Measurements from ENCODE around the gene CSF3R.

CSF3R gene

DNA sequence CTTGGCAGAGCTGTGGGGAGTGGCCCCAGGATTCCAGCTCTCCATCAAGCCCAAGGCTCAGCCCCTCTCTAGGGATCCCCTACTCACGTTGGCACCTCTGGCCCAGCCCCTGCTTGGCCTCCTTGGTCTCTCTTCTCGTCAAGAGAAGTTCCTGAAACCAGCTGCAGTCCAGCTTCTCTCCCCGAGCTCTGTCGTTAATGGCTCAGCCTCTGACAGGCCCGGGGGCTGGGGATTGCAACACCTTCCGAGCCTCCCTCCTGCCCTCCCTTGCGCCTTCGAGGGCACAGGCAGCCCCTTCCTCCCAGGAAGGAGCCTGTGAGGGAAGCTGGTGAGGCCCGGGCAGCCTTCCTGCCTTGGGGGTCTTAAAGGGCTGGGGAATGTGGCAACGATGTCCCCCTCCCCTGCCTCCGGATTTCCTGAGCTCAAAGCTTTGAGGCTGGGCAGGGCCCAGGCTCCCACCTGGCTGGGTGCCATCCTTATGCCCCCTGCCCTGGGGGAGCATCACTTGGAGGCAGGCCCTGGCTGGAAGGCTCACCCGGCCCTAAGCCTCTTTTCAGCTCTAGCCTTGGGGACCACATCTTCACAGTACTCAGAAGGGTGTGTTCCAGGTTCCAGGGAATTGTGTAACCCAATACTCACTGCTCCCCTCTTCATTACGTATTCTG is at the start of gene CSF3R:
Gene CSF3R (minus strand): TSS at position 190 of the 665 bp plus-strand sequence. CDS start 3,417 bp downstream, outside the sequence.
- in situ Hi-C loops (cut with HindIII; ENCODE audit: low pct_unique_long_range_greater_than_20kb, low sequenced_read_pairs), result no loop called here
- no peak for DNase-seq (ENCODE audit: low read depth in 1 of 2, low spot score in 1 of 2)
- TF ChIP-seq JUND (IDR thresholded peaks at IDR 0.05; ENCODE audit: low read depth), result no peak

DNA sequence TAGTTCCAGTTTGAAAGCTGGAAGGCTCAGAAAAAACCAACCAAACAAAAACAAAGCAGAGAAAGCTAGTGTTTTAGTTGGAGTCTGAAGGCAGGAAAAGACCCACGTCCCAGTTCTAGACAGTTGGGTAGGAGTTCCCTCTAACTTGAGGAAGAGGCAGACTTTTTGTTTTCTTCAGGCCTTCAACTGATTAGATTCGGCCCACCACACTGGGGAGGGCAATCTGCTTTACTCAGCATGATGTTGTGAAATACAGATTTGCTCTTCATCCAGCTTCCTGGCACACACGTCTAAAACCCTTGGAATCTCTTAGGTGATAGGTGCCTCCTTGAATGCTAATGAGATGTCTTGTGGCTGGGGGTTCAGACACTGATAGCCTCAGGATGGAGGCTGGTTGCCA is 49.1 kb upstream of the CSF3R start:
- no peak for TF ChIP-seq JUND (IDR thresholded peaks at IDR 0.05; ENCODE audit: low read depth)
- DNase-seq (ENCODE audit: low read depth in 1 of 2, low spot score in 1 of 2), result no peak
- in situ Hi-C loops (cut with HindIII; ENCODE audit: low pct_unique_long_range_greater_than_20kb, low sequenced_read_pairs), result no loop called here

DNA sequence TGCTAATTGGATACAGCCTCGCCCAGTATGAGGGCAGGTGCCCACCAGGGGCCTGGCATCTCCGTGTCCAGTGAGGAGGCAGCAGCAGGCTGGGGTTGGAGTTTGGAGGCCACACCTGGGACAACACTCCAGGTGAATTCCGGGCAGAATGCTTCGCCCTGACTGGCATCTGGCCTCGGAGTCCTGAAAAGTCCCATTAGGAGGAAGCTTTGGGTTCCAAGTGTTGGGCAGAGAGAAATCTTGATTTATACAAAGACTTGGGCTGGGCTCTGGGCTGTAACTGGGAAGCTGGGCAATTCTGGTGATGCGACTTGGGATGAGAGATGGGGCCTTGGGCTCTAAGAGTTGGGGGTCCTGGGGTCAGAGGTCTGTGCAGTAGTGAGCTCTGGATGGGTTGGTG is 48.1 kb upstream of the CSF3R start:
- in situ Hi-C loops (cut with HindIII; ENCODE audit: low pct_unique_long_range_greater_than_20kb, low sequenced_read_pairs), result no loop called here
- DNase-seq (ENCODE audit: low read depth in 1 of 2, low spot score in 1 of 2), result no peak
- no peak for TF ChIP-seq JUND (IDR thresholded peaks at IDR 0.05; ENCODE audit: low read depth)

DNA sequence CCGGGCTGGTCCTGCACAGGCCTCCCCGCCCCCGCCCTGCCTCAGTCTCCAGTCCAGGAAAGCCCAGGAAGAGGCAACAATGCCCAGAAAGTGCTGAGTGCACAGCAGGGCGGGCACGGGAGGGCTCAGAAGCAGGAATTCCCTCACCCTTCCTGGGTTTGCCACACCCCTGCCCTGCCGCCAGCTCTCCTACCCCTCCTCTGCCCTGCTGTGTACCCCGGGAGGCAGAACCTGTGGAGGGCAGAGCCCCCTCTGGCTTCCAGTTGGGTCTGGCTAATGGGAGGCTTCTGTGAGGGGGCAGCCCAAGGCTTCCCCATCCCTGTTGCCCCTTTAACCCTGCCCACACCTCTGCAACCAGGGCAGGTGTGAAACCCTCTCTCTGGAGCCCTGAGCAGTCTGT is 47.5 kb upstream of the CSF3R start:
- in situ Hi-C loops (cut with HindIII; ENCODE audit: low pct_unique_long_range_greater_than_20kb, low sequenced_read_pairs), result no loop called here
- DNase-seq (ENCODE audit: low read depth in 1 of 2, low spot score in 1 of 2), result no peak

DNA sequence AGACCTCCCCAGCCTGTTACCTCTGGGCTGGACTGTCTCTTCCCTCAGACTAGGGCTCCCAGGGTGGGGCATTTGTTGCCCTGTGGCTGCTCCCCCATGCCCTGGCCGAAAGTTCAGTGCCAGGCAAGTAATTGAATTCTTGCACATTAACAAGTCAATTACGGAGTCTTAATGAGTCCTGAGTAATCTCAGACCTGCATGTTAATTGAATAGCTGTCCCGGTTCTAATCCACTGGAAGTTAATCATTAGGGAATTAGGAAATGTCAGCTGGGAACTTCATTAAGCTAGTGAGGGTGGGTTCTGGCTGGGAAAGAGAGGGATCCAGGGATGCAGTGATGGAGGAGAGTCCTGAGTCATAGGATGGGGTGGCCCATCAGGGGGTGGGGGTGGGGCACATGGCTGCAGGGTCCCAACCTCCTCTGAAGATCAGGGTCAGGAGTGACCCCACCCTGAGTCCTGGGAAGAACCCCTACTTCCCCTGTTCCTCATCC is 47.1 kb upstream of the CSF3R start:
- no peak for TF ChIP-seq JUND (IDR thresholded peaks at IDR 0.05; ENCODE audit: low read depth)
- no peak for DNase-seq (ENCODE audit: low read depth in 1 of 2, low spot score in 1 of 2)
- in situ Hi-C loops (cut with HindIII; ENCODE audit: low pct_unique_long_range_greater_than_20kb, low sequenced_read_pairs), result no loop called here

More for the DNA sequence above, 47.5 kb upstream of the CSF3R start:
- TF ChIP-seq JUND (IDR thresholded peaks at IDR 0.05; ENCODE audit: low read depth), result no peak

DNA sequence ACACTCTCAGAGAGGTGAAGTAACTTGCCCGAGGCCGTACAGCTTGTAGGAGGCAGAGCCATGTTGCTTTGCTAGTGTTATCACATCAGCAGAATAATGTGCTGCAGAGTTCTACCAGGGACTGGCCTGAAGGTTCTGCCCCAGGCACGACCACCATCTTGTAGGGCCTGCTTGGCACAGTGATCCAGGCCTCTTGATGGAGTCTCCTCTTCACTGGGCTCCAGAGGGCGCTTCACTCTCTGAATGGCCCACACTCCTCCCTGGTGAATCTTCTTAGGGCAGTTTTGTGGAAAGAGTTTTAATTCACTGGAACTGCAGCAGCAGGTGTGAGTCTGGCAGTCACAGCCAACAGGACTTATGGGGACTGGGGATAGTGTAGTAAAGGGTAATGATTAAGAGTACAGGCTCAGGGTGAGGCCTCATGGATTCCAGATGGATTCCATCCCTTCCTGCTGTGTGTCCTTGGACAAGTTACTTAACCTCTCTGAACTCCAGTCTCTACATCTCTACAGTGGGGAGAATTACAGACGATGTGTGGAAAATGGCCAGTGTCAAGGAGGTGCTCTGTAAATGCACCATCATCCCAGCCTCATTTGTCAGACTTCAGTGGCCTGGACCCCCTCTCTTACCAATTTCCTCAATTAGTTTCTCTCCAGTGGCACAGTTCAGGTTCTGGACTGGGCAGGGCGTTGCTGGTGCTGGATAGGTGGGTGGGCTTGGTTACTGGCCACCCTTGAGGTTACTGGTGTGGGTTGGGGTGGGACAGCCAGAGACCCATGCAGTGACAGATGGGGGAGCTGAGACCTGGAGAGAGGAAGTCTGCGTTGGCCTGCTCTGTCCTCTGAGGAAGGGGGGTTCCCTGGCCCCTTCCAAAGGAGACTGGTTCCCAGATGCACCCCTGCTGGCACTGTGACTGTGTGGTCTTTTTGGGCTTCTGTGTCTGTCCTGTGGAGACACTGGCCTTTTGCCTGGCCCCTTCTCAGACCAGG is 45.9 kb upstream of the CSF3R start:
- in situ Hi-C loops (cut with HindIII; ENCODE audit: low pct_unique_long_range_greater_than_20kb, low sequenced_read_pairs), result no loop called here
- peak in 1 of 2 experiments; percentile 39 for DNase-seq (ENCODE audit: low read depth in 1 of 2, low spot score in 1 of 2)
- TF ChIP-seq JUND (IDR thresholded peaks at IDR 0.05; ENCODE audit: low read depth), result no peak

DNA sequence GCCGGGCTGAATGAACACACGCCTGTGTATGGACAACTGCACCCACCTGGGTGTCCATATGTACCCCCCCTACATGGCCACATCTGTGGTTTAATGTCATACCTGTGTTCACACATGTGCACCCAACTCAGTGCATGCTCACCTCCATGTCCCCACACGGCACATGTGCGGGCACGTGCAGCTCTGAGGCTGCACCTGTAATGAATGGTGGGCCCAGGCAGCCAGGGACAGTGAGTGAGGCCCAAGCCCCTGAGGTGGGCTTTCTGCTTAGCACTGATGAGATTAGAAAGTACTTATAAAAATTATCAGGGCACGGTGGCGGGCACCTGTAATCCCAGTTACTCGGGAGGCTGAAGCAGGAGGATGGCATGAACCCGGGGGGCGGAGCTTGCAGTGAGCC is 42.5 kb upstream of the CSF3R start:
- in situ Hi-C loops (cut with HindIII; ENCODE audit: low pct_unique_long_range_greater_than_20kb, low sequenced_read_pairs), result no loop called here
- no peak for DNase-seq (ENCODE audit: low read depth in 1 of 2, low spot score in 1 of 2)
- no peak for TF ChIP-seq JUND (IDR thresholded peaks at IDR 0.05; ENCODE audit: low read depth)

DNA sequence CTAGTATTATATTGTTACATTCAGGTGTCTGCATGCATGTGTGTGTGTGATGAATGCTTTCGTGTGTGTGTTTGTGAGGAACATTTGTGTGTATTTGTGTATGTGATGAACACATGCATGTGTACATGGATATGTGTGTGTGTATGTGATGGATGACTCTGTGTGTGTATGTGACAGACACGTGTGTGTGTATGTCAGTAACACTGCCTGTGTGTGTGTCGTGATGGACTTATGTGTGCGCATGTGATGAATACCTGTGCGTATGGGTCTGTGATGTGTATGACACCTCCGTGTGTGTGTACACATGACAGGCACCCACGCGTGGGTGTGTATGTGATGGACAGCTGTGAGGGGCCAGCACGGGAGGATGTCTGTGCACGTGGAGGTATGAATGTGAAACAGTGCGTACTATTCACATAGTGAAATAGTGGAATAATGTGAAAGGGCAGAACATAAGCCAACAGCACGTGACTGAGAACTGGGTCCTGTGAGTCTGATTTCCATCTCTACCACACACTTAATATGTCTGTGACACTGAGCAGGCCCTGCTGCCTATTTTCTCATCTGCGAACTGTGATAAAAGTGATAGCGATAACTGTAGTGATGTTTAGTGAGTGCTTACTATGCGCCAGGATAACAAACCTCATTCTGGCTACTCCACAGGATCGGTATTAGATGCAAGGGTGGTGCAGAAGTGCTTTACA is 41.8 kb upstream of the CSF3R start:
- in situ Hi-C loops (cut with HindIII; ENCODE audit: low pct_unique_long_range_greater_than_20kb, low sequenced_read_pairs), result no loop called here
- TF ChIP-seq JUND (IDR thresholded peaks at IDR 0.05; ENCODE audit: low read depth), result no peak
- no peak for DNase-seq (ENCODE audit: low read depth in 1 of 2, low spot score in 1 of 2)

DNA sequence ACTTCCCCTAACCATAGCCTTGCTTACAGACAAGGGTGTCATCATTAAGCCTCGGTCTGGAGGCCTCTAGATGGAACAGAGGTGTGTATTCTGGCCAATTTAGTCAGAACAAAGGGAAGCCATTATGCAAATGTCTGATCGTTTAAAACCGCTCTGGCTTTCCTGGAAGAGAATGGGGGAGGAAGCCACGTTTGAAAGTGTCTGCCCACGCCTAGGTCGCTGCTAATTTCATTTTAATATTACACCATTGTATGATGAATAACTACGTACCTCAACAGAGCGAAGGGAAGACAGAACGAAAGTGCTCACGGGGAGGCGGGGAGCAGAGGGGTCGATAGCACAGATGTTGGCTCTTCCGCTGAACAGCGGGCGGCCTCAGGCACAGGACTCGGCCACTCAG is 41.1 kb upstream of the CSF3R start:
- DNase-seq (ENCODE audit: low read depth in 1 of 2, low spot score in 1 of 2), result no peak
- TF ChIP-seq JUND (IDR thresholded peaks at IDR 0.05; ENCODE audit: low read depth), result no peak
- in situ Hi-C loops (cut with HindIII; ENCODE audit: low pct_unique_long_range_greater_than_20kb, low sequenced_read_pairs), result no loop called here

DNA sequence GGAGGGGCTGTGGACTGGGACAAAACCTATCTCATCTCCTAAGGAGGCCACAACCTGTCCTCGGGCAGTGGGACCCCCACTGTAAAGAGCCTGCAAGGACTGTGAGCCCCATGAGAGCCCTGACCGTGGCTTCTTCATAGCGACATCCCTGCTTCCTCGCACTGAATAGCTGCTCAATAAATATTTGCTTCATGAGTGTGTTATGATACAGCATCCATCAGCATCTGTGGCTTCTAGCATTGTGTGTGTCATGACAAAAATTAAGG is 40.5 kb upstream of the CSF3R start:
- TF ChIP-seq JUND (IDR thresholded peaks at IDR 0.05; ENCODE audit: low read depth), result no peak
- DNase-seq (ENCODE audit: low read depth in 1 of 2, low spot score in 1 of 2), result no peak
- in situ Hi-C loops (cut with HindIII; ENCODE audit: low pct_unique_long_range_greater_than_20kb, low sequenced_read_pairs), result no loop called here

DNA sequence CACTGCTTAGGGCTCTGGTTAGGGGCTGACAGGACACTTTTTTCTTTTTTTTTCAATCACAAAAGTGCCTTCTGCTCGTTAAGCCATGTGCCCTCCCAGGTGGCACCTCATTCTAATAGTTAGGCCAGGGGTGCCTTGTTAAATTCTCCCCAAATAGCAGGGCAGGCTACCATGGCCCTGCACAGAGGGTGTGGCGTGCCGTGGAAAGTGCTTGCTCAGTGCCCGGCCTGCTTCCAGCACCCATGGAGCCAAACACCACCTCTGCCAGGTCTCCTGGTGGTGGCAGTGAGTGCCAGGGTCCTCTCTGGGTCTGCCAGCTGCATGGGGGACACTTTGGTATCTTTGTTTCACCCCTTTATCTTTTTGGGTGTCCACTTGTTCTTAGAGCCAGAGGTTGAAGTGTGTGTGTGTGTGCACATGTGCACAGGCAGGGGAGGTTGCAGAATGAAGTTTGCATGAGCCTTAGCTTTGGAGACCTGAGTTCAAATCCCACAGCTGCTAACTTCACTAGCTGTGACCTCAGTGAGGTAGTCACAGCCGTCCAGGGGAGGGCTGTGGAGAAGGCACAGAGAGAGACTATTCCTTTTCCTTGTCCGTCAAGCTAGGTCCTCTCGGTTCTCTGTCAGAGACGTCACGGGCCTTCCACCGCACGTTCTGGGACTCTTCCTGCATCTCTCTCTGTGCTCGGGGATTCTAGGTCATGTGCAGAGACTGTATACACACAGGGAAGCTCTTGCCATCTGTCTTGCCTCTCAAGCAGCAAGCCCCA is 39.9 kb upstream of the CSF3R start:
- no peak for DNase-seq (ENCODE audit: low read depth in 1 of 2, low spot score in 1 of 2)
- no peak for TF ChIP-seq JUND (IDR thresholded peaks at IDR 0.05; ENCODE audit: low read depth)
- in situ Hi-C loops (cut with HindIII; ENCODE audit: low pct_unique_long_range_greater_than_20kb, low sequenced_read_pairs), result no loop called here

DNA sequence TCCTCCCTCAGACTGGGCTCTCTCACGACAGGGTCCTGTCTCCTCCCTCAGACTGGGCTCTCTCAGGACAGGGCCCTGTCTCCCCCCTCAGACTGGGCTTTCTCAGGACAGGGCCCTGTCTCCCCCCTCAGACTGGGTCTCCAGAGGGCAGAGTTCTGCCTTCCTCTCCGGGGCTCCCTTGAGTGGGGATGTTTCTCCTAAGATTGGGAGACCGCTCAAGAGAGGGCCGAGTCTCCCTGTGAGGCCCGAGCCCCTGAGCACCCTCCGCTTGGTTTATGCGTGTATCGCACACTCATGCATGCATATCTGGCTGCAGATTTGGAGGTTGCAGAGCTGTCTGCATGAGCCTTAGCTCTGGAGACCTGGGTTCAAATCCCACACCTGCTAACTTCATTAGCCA is 39.3 kb upstream of the CSF3R start:
- in situ Hi-C loops (cut with HindIII; ENCODE audit: low pct_unique_long_range_greater_than_20kb, low sequenced_read_pairs), result no loop called here
- no peak for TF ChIP-seq JUND (IDR thresholded peaks at IDR 0.05; ENCODE audit: low read depth)
- DNase-seq (ENCODE audit: low read depth in 1 of 2, low spot score in 1 of 2), result no peak

All from T47D (cell line).